RPMI8226 (cell line): ENCODE data around the gene LMOD1.
"Not testable (repeated sequence)": the region's sequence is repeated elsewhere in the genome, so short reads cannot be mapped to it uniquely, and the experiment has no call there.

ENCODE experiments used
- DNase-seq: peaks from one replicate; pipeline ENCODE4 v3.0.0-alpha.2; 2015

Gene LMOD1

GRCh38 chr1:201890806-201891450 is 55.4 kb downstream of the LMOD1 start:
- peak; percentile 66 for DNase-seq

DNA sequence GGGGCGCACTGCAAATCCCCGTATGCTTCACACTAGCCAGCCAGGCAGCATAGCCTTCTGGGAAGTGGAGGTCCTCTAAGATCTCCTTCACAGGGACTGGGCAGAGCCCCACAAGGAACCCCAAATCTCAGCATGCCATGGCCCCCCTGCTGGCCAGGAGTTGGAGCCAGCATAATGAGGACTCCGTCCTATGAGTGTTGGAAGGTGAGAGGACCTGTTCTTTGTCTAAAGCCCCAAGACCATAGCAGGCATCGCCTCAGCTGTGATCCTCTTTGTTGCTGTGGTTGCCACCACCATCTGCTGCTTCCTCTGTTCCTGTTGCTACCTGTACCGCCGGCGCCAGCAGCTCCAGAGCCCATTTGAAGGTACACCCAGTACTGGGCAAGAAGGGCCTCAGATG is 56.1 kb downstream of the LMOD1 start:
- no peak for DNase-seq

DNA sequence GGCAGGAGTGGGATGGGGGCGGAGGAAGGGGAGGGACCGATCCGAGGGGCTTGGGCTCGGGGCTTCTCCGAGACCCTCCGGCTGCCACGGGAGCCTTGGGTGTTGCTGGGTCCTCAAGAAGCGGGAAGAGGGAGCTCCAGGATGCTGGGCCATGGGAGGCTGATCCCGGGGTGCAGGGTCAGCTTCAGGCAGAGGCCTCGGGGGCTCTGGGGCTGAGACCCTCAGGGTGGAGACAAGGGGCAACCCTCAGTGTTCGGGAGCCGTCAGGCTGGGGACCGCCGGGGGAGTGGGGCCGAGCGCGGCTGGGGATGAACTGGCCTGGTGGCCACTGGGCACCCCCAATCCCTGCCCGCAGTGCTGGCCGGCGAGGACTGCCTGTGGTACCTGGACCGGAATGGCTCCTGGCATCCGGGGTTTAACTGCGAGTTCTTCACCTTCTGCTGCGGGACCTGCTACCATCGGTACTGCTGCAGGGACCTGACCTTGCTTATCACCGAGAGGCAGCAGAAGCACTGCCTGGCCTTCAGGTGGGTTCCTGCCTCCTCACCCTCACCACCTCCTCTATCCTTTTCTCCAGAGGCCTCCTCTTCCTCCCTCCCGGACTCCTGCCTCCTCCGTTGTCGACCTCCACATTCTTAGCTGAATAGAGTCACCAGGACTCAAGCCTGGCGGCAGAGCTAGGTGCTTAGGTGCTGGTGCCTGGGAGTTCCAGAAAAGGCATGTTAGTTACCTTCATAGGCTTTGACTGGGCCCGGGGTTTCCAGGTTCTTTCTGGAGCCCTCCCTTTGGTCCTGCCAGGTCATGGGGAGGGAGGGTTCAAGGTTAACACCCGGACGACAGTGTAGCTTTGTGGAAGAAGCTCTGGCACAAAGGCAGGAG is 57.0 kb downstream of the LMOD1 start:
- no peak for DNase-seq

- peak; percentile 48 for DNase-seq
Measured at GRCh38 chr1:201888282-201889089, 57.9 kb downstream of the LMOD1 start, which contains the start of gene SHISA4. Gene SHISA4 (plus strand): TSS chr1:201888898. CDS start chr1:201888995, 97 bp downstream.

DNA sequence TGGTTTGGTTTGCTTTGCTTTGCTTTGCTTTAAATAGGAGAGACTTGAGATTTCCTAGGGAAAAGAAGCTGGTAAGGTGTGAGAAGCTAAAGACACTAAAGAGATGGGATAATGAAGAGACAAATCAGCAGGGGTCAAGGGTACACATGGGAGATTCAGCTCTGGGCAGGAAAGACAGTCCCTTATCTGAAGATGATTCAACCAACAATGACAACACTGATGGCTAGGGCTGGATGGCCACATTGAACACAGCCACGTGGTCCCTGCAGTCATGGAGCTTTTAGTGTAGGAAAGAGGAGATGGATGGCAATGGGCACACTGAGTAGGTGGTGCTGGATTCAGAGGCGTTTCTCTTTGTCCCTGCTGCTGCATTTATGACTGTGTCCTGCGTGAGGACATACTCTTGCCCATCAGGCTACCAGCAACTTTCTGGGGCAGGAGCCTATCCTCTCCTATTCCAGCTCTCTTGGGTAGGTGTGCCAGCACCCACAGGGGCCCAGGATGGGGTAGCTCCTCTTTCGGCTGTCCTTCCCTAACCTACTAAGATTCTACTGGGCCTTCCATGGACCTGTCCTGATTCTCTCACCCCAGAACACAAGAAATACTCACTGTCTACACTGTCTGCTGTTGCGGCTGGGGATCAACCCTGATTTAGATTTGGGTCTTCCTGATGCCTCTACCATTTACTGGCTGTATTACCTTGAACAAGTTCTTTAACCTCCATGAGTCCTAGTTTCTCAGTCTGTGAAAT is 59.1 kb downstream of the LMOD1 start:
- DNase-seq, result no peak

DNA sequence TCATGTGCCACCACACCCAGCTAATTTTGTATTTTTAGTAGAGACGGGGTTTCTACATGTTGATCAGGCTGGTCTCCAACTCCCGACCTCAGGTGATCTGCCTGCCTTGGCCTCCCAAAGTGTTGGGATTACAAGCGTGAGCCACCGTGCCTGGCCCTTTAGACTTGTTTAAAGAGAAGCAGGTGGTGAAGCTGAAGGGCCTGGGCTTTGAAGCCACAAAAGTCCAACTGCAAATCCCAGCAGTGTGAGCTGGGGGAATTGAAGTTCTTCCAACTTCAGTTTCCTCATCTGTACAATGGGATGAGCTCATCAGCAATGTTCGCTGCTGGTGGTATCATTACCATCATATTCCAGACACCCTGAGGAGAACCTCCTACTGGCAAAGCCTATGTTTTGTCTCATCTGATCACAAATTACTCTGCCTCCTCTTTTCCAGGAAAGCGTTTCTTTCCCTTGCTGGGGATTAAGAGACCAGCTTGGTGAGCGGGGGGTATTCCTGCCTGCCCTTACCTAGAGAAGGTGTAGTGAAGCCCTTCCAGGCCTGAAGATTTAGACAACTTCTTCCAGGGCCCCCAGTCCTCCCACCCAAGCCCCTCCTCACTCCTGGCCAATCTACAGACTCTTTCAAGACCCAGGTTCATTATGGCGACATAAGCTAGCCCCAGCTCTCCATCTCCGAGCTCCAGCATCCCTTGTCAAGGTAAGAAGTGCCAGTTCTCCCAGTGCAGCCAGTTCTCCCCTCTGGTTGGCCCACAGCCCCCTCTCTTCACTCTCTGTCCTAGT is 60.1 kb downstream of the LMOD1 start:
- no peak for DNase-seq

- no peak for DNase-seq
Measured at GRCh38 chr1:201885531-201886075, 60.7 kb downstream of the LMOD1 start.

- DNase-seq, result peak; percentile 77
Measured at GRCh38 chr1:201884425-201884824, 61.9 kb downstream of the LMOD1 start.

- peak; percentile 71 for DNase-seq
Measured at GRCh38 chr1:201883786-201884185, 62.6 kb downstream of the LMOD1 start.

DNA sequence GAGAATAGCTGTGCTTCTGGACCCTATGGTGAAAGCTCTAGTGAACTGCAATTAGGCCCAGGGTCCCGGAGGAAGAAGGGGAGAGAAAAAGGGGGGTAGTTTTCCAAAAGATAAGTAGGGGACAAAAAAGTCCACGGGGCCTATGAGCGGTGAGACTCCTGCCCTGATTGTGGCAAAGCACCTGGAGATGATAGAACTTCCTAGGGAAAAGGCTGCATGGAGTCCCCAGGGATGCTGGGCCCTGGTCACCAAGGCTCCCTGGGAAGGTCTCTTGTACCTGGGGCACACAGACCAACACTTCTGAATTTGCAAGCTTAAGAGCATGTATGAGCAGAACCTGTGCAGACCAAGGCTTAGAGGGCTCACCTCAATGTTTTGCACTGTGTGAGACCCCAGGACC is 63.1 kb downstream of the LMOD1 start:
- peak; percentile 28 for DNase-seq

- DNase-seq, result peak; percentile 95
Measured at GRCh38 chr1:201882665-201883132, 63.6 kb downstream of the LMOD1 start.

DNA sequence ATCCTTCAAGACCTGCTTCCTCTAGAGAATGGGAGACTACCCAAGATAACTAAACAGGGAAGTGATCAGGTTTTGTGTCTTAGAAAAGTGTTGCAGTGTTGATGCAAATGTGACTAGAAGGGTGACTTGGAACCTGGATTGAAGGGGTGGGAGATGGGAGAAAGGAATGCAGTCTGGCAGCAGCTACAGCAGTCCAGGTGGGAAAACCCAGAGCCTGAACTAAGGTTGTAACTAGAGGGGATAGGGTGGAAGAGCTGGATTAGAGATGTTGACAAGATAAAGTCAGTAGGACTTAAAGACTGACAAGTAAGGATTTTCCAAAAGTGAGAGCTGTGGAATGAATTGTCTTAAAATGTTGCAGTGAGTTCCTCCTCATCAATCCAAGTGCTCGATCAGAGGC is 64.7 kb downstream of the LMOD1 start:
- no peak for DNase-seq

DNA sequence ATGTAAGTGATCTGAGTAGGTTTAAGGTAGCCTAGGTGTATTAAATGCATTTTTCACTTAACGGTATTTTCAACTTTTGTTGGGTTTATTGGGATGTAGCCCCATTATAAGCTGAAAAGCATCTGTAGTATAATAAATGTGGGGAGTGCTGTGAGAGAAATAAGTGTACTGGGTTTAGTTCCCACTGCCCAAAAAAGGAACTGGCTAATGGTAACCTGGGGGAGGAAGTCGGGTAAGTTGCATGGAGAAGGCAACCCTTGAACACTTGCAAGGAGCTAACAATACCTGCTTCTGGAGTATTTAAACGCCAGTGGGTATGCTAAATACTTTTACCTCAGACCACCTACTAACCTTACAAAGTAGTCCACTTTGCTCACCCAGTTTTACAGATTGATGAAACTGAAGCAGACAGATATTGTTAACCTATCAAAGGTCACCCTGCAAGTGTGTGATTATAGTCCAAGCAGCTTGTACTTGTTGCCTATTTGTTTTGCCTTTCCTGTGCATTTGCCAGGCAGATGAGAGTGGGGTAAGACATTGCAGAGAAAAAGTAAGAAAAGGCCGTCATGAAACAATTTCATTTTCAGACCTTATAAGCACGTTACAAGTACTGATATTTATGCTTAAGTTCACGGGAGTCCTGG is 65.3 kb downstream of the LMOD1 start:
- no peak for DNase-seq

DNA sequence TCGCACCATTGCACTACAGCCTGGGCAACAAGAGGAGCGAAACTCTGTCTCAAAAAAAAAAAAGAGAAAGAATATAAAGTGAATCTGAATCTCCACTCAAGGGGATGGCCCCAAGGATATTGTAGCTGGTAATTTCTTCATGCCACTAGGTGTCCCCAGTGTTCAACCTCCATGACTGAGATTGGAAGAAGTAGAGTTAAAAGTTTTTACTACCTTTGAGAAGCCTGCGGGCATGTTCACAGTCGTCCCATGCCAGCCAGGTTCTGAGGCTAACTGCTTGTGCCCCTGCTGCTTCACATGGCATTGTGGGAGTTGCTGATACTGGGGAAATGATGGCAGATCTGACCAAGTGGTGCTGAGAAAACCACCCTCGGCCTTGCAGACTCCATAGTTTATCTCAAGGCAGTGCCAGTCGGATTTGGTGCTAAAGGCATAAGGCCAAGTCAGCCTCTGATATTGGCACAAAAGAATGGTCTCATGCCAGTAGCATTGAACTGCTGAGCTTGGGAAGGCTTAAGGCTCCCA is 68.4 kb downstream of the LMOD1 start:
- peak; percentile 71 for DNase-seq

DNA sequence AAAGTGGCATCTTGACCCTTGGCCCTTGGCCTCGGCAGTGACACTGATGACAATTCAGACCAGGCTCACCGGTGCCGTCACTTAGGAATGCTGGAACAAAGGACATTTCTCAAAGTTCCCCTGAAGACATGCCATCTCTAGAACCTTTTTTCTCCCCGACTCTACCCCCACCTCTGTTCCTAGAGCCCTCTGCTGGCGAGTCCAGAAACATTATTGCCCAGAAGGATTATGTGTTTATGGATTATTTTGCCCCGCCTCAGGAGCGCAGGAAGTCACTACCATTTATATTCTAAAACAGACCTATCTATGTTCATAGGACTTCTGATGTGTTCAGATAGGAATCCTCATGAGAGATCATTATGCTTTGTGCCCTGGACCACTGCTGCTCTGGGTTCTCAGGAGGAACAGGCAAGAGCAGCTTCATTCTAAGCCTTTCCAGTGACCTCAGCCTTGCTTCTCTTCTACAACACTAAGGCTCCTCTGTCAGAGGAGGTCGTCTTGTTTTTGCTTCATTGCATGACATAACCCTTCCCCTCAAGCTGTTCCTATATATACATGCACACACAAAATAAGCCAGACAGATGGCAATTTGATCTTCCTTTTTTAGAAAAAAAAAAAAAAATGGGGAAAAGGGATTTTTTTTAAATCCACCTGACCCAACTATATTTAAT is 70.1 kb downstream of the LMOD1 start:
- DNase-seq, result no peak

- DNase-seq, result no peak
Measured at GRCh38 chr1:201874672-201875071, 71.7 kb downstream of the LMOD1 start.

- no peak for DNase-seq
Measured at GRCh38 chr1:201870397-201870796, 76.0 kb downstream of the LMOD1 start.

DNA sequence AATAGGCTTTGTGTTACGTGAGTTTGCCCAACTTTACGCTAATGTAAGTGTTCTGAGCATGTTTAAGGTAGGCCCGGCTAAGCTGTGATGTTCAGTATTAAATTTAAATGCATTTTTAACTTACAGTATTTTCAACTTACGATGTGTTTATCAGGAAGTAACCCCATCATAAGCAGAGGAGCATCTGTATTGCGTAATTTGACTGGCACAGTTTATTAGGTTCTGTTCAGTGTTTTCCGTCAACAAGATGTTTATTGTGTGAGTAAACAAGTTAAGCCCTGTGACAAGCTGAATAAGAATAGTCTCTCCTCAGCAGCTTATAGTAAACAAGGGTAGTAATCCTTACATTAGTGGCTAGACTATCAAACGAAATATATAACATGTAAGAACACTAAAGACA is 84.9 kb downstream of the LMOD1 start:
- DNase-seq, result no peak

DNA sequence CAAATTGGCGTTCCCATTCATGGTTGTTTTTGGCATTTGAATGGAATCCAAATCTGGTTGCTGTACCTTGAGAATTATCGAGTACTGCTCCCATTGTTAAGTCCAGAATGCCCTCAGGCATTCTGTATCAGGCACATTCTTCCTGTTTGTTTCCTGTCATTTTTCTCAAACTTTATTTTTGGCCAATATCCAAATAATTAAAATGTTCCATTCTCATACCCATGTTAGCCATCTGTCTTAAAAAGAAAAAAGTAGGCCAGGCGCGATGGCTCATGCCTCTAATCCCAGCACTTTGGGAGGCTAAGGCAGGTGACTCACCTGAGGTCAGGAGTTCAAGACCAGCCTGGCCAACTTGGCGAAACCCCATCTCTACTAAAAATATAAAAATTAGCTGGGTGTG is 86.9 kb downstream of the LMOD1 start:
- DNase-seq, result no peak

DNA sequence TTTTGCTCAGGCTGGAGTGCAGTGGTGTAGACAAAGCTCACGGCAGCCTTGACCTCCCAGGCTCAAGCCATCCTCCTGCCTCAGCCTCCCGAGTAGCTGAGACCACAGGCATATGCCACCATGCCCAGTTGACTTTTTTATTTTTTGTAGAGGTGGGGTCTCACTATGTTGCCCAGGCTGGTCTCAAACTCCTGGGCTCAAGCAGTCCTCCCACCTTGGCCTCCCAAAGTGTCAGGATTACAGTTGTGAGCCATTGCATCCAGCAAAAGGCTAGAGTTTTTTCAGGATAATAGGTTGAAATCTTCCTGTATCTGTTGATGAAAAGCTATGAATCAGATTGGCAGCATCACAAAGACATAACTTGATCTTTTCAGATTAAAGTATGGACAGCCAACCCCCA is 89.6 kb downstream of the LMOD1 start:
- not testable (repeated sequence) for DNase-seq
